CD14-positive monocyte (primary cell): ENCODE data around the gene EHF. TPM values are rescaled to one million over a fixed set of nuclear protein-coding genes. Genes with fewer than 3 reads are reported as not detected.

Experiments
- DNase-seq, 3 donors: peaks; one replicate each; pipeline ENCODE4 v3.0.0-alpha.2; 2011 to 2022
- H2AFZ ChIP-seq: 2 replicates; pipeline ENCODE4 v1.6.0; 2012; ENCODE audit warnings: mild to moderate bottlenecking, low read depth, low read length, inconsistent platforms; ENCODE audit not compliant: insufficient read depth, poor library complexity, severe bottlenecking
- H3K27ac ChIP-seq, 2 donors: 1 replicate in 1 of 2; 2 replicates in 1 of 2; pipeline ENCODE4 v1.5.1; 2012 to 2013; ENCODE audit warnings: low read length in 2 of 2, control low read depth in 1 of 2, inconsistent platforms in 1 of 2, low read depth in 1 of 2, mild to moderate bottlenecking in 1 of 2
- H3K27me3 ChIP-seq, 2 donors: one replicate each; pipeline versions ENCODE4 v1.6.0 to v1.6.1; 2011 to 2013; ENCODE audit warnings: low read length in 2 of 2; ENCODE audit not compliant: control insufficient read depth in 2 of 2, insufficient read depth in 2 of 2
- H3K36me3 ChIP-seq, 2 donors: replicated peaks in 1 of 2; 1 replicate in 1 of 2; 2 replicates in 1 of 2; pipeline versions ENCODE4 v1.5.1 to v1.6.1; 2012 to 2013; ENCODE audit warnings: low read length in 2 of 2, control low read depth in 1 of 2, inconsistent platforms in 1 of 2, mild to moderate bottlenecking in 1 of 2; ENCODE audit not compliant: insufficient read depth in 2 of 2, control insufficient read depth in 1 of 2
- H3K4me1 ChIP-seq, 2 donors: 1 replicate in 1 of 2; 2 replicates in 1 of 2; pipeline versions ENCODE4 v1.5.1 to v1.6.1; 2012 to 2013; ENCODE audit warnings: low read length in 2 of 2, control low read depth in 1 of 2, inconsistent platforms in 1 of 2, mild to moderate bottlenecking in 1 of 2, moderate library complexity in 1 of 2; ENCODE audit not compliant: insufficient read depth in 2 of 2, control insufficient read depth in 1 of 2
- H3K4me2 ChIP-seq: replicated peaks from 2 replicates; pipeline ENCODE3; 2012; ENCODE audit warnings: low read length, moderate library complexity, mild to moderate bottlenecking; ENCODE audit not compliant: poor library complexity, severe bottlenecking; ENCODE audit errors: extremely low read depth
- H3K4me3 ChIP-seq, 3 experiments: fragments of 200-600 bp in 1 of 3; sonication (generic) in 1 of 3; replicated peaks in 1 of 3; 1 replicate in 2 of 3; 2 replicates in 1 of 3; pipeline ENCODE4 v1.5.1; 2011 to 2013; ENCODE audit warnings: low read length in 3 of 3, mild to moderate bottlenecking in 3 of 3, control low read depth in 2 of 3, low read depth in 2 of 3, inconsistent platforms in 1 of 3, moderate library complexity in 1 of 3
- H3K79me2 ChIP-seq: 2 replicates; pipeline ENCODE4 v1.6.0; 2012; ENCODE audit warnings: mild to moderate bottlenecking, control low read depth, inconsistent platforms, low read length, moderate library complexity; ENCODE audit not compliant: insufficient read depth
- H3K9ac ChIP-seq: 2 replicates; pipeline ENCODE4 v1.6.0; 2017; ENCODE audit warnings: low read length, mild to moderate bottlenecking; ENCODE audit not compliant: insufficient read depth, poor library complexity, severe bottlenecking
- H3K9me3 ChIP-seq, 2 donors: replicated peaks in 1 of 2; 1 replicate in 1 of 2; 2 replicates in 1 of 2; pipeline versions ENCODE4 v1.5.1 to v1.6.1; 2012 to 2013; ENCODE audit warnings: low read length in 2 of 2, control low read depth in 1 of 2; ENCODE audit not compliant: control insufficient read depth in 1 of 2, insufficient read depth in 1 of 2
- H4K20me1 ChIP-seq: 2 replicates; pipeline ENCODE4 v1.6.0; 2012; ENCODE audit warnings: mild to moderate bottlenecking, low read length, control low read depth, moderate library complexity; ENCODE audit not compliant: insufficient read depth
- H3K27ac Mint-ChIP-seq, 7 donors: one replicate each; pipeline ENCODE4 v1.8.0; 2020; ENCODE audit warnings: mild to moderate bottlenecking in 7 of 7, mixed read lengths in 7 of 7, moderate library complexity in 6 of 7, inconsistent platforms in 2 of 7
- H3K27me3 Mint-ChIP-seq, 3 donors: one replicate each; pipeline ENCODE4 v1.8.0; 2021 to 2022; ENCODE audit warnings: low read depth in 3 of 3, mild to moderate bottlenecking in 3 of 3, mixed read lengths in 3 of 3, moderate library complexity in 3 of 3, inconsistent platforms in 1 of 3
- H3K36me3 Mint-ChIP-seq, 2 donors: one replicate each; pipeline ENCODE4 v1.8.0; 2020; ENCODE audit warnings: mixed read lengths in 2 of 2, inconsistent platforms in 1 of 2, mild to moderate bottlenecking in 1 of 2
- H3K4me1 Mint-ChIP-seq: one replicate; pipeline ENCODE4 v1.8.0; 2020; ENCODE audit warnings: mild to moderate bottlenecking, mixed read lengths
- H3K4me3 Mint-ChIP-seq, 2 donors: one replicate each; pipeline ENCODE4 v1.8.0; 2020; ENCODE audit warnings: mild to moderate bottlenecking in 2 of 2, mixed read lengths in 2 of 2, moderate library complexity in 1 of 2
- H3K9me3 Mint-ChIP-seq, 7 donors: one replicate each; pipeline ENCODE4 v1.8.0; 2020 to 2022; ENCODE audit warnings: mixed read lengths in 7 of 7, mild to moderate bottlenecking in 6 of 7, moderate library complexity in 6 of 7, inconsistent platforms in 2 of 7
- CTCF ChIP-seq: fragments of 200-600 bp; IDR thresholded peaks from one replicate; pipeline ENCODE4 v1.8.0; 2022; ENCODE audit warnings: antibody characterized with exemption, mild to moderate bottlenecking
- WGBS: methylation state at CpG from one replicate; pipeline ENCODE4 v1.1.5; 2013; ENCODE audit warnings: missing lambda C conversion rate; ENCODE audit not compliant: insufficient coverage; 5-methylcytosine and 5-hydroxymethylcytosine counted together
- intact Hi-C, 2 donors: fragments of 100-400 bp; cut with micrococcal nuclease; formaldehyde crosslinking; loops; one replicate each; pipeline versions ENCODE4 v1.15.0 to v1.15.1; 2023
- polyA plus RNA-seq, 3 donors: library from polyadenylated mRNA; depleted of rRNA in 1 of 3; unstranded in 2 of 3; stranded (reverse) in 1 of 3; fragments of 300-500 nt in 2 of 3; fragments of >200 nt in 1 of 3; fragmentation: Illumina TruSeq in 2 of 3; gene quantifications; 1 replicate in 2 of 3; 2 replicates in 1 of 3; pipeline ENCODE4 v1.2.3, GENCODE V29; 2012 to 2021

Gene EHF
- polyA plus RNA-seq, 3 donors, result 0.17 to 0.21 TPM; not detected in 1

- TF ChIP-seq CTCF, result no peak
- Mint-ChIP-seq H3K4me3 (no peak overlapping the region), H3K36me3 (peaks cover 0 to 2% of the 10 kb centered on the region in 2 donors), H3K9me3 (peaks cover 0 to 2% (median 0%) of the 10 kb centered on the region in 7 donors), H3K4me1 (peaks cover 52% of the 10 kb centered on the region), H3K27ac (peak overlapping the region in 6 of 7 donors; percentile 81 to 95 (median 92)), H3K27me3 (no peaks in the 10 kb centered on the region)
- H3K9me3 ChIP-seq, result no peaks in the 10 kb centered on the region
- H3K9ac ChIP-seq, result peak overlapping the region; percentile 34
- intact Hi-C loops, result loop anchor here (10.0 kb wide), 2 partner anchors 71 to 379 kb away; no protein-coding TSS in a partner anchor
- H3K4me3 ChIP-seq, result no peak overlapping the region
- H3K4me1 ChIP-seq, result peaks cover 43 to 47% of the 10 kb centered on the region in 2 donors
- no peak overlapping the region for H2AFZ ChIP-seq
- H3K4me2 ChIP-seq, result no peak overlapping the region
- no peaks in the 10 kb centered on the region for H3K27me3 ChIP-seq
- peak overlapping the region in 1 of 2 donors; percentile 80 for H3K27ac ChIP-seq
- H3K36me3 ChIP-seq, result no peaks in the 10 kb centered on the region
- peak in 1 of 3 donors; percentile 27 for DNase-seq
- WGBS, result 100% methylated on average over 1 of the region's 2 CpGs
- no peaks in the 10 kb centered on the region for H3K79me2 ChIP-seq
- no peaks in the 10 kb centered on the region for H4K20me1 ChIP-seq
These were observed 34.6 kb downstream of the EHF start for GRCh38 chr11:34655335-34656008.

GRCh38 chr11:34656062-34656720 lies 35.3 kb downstream of the EHF start:
- WGBS, result 88% methylated on average over 1 of the region's 5 CpGs
- H3K36me3 ChIP-seq, result no peaks in the 10 kb centered on the region

More at GRCh38 chr11:34656062-34656720, 35.3 kb downstream of the EHF start:
- TF ChIP-seq CTCF, result no peak
- H3K27me3 Mint-ChIP-seq, result peaks cover 0 to 1% (median 0%) of the 10 kb centered on the region in 3 donors
- Histone ChIP-seq H3K9ac (no peak overlapping the region), H3K4me3 (no peak overlapping the region), H3K4me1 (peaks cover 41 to 43% of the 10 kb centered on the region in 2 donors), H3K4me2 (no peak overlapping the region), H4K20me1 (no peaks in the 10 kb centered on the region), H3K27ac (no peak overlapping the region), H3K9me3 (no peaks in the 10 kb centered on the region), H2AFZ (no peak overlapping the region), H3K27me3 (no peaks in the 10 kb centered on the region), H3K79me2 (no peaks in the 10 kb centered on the region)
- peaks cover 0 to 2% of the 10 kb centered on the region in 2 donors for H3K36me3 Mint-ChIP-seq
- DNase-seq, result no peak
- H3K27ac Mint-ChIP-seq, result no peak overlapping the region
- peaks cover 0 to 2% (median 0%) of the 10 kb centered on the region in 7 donors for H3K9me3 Mint-ChIP-seq
- intact Hi-C loops, result loop anchor here (10.0 kb wide), 2 partner anchors 71 to 379 kb away; no protein-coding TSS in a partner anchor
- H3K4me3 Mint-ChIP-seq, result no peak overlapping the region
- H3K4me1 Mint-ChIP-seq, result peaks cover 46% of the 10 kb centered on the region
